Measurements from ENCODE around the gene CD44.

The CD44 gene

GRCh38 chr11:35275786-35276170, 136.8 kb downstream of the CD44 start:
- no peak for TF ChIP-seq ZNF274 (IDR thresholded peaks at IDR 0.05; ENCODE audit: low read depth, low read length)
- no peak overlapping the region for H3K4me3 ChIP-seq (ENCODE audit: low read length)

DNA sequence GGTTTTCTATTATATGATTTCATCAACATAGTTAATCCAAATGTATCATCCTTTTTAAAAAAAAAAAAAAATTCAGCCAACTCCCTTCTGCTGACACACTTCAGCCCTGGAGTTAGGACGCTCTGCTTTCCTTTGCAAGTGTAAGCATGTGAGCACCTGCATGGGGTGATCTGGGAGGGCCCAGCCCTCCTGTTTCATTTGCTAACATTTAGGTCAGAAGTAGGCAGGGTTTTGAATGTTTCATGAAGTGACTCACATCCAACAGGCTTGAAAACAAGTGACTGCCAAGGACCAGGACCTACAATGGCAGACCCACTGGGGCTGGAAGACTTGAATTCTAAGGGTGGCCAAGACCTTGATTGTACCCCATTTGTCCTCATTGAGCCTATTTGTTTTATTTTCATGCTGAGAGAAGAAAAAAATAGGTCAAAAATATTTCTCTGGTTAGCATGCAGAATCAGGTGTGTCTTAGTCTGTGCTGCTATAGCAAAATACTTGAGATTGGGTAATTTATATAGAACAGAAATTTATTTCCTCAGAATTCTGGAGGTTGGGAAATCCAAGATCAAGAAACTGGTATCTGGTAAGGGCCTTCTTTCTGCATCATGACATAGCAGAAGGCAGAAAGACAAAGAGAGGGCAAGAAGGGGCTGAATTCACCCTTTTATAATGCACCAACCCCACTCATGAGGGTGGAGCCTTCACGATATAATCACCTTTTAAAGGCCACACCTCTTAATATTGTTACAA, 137.6 kb downstream of the CD44 start:
- H3K4me3 ChIP-seq (ENCODE audit: low read length), result no peak overlapping the region
- TF ChIP-seq ZNF274 (IDR thresholded peaks at IDR 0.05; ENCODE audit: low read depth, low read length), result no peak

GRCh38 chr11:35277827-35278226, 138.9 kb downstream of the CD44 start:
- no peak for TF ChIP-seq ZNF274 (IDR thresholded peaks at IDR 0.05; ENCODE audit: low read depth, low read length)
- H3K4me3 ChIP-seq (ENCODE audit: low read length), result no peak overlapping the region

DNA sequence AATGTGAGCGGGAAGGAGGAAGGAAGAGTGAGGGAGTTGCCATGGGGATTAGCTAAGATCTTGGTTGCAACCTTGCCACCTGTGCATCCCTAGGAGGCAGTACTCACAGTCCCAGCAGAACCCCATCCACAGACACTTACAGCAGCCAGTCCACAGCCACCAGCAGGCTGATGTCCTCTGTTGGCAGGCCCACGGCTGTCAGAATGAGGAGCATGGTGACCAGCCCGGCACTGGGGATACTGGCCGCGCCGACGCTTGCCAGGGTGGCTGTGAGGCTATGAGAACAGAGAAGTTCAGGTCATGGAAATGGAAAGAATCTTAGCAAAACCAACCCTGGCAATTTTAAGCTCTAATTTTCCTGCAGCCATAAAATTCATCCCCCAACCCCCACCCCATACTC, 141.8 kb downstream of the CD44 start:
- no peak for TF ChIP-seq ZNF274 (IDR thresholded peaks at IDR 0.05; ENCODE audit: low read depth, low read length)
- H3K4me3 ChIP-seq (ENCODE audit: low read length), result no peak overlapping the region

DNA sequence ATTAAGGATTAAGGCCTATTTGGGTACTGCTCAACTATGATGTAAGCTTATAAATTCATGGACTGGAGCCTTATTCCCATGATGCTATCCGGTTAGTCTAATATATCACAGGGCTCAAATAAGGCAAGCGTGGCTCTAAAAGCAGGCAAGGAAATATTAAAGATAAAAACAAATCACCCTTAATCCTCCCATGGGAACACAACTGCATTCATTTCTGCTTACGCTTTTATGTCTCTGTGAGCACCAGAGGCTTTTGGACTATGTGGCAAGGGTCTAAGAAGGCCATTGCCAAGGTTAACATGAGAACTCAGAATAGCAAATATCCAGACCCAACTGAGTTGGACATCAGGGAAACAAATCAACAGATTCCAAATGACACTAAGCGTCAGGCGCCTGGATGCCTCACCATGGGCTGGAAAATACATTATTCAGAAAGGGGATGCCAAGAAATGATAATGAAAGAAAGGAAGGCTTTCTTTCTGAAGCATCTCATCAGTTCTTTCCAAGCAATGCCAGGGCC, 142.3 kb downstream of the CD44 start:
- TF ChIP-seq ZNF274 (IDR thresholded peaks at IDR 0.05; ENCODE audit: low read depth, low read length), result no peak
- H3K4me3 ChIP-seq (ENCODE audit: low read length), result no peak overlapping the region
